K562 (cell line): Measurements from ENCODE around the gene MCM6. TPM values are rescaled to one million over a fixed set of nuclear protein-coding genes. Genes with fewer than 3 reads are reported as not detected.

ENCODE experiments used
- ARID1B ChIP-seq: fragments of 450-650 bp; IDR thresholded peaks from 2 replicates; pipeline ENCODE4 v1.6.1; 2016; ENCODE audit warnings: antibody characterized with exemption, mild to moderate bottlenecking, inconsistent platforms
- BMI1 ChIP-seq: fragments of 150-350 bp; IDR thresholded peaks from 2 replicates; pipeline ENCODE4 v1.6.1; 2014; ENCODE audit warnings: low read length
- CEBPG ChIP-seq, 3 experiments: fragments of 200-800 bp in 1 of 3; sonication (Bioruptor generic) in 1 of 3; sonication (generic) in 1 of 3; formaldehyde crosslinking in 1 of 3; IDR thresholded peaks in 2 of 3; conservative IDR thresholded peaks in 1 of 3; 2 replicates each; pipeline versions ENCODE4 v1.6.1 to v1.8.0; 2016 to 2022; ENCODE audit warnings: missing compliant biosample characterization in 2 of 3, missing genetic modification characterization in 2 of 3, mild to moderate bottlenecking in 1 of 3, missing genetic modification reagents in 1 of 3
- ELF1 ChIP-seq: fragments of 200-800 bp; sonication (Bioruptor generic); IDR thresholded peaks from 2 replicates; pipeline ENCODE4 v1.6.1; 2016; ENCODE audit warnings: missing genetic modification characterization, missing compliant biosample characterization
- MAFF ChIP-seq: IDR thresholded peaks from 2 replicates; pipeline ENCODE4 v1.6.1; 2012; ENCODE audit warnings: low read length, improper control_type of control experiment
- MAFG ChIP-seq: fragments of 450-650 bp; conservative IDR thresholded peaks from 2 replicates; pipeline ENCODE4 v1.6.1; 2016; ENCODE audit warnings: missing genetic modification characterization, missing compliant biosample characterization
- MAFK ChIP-seq: IDR thresholded peaks from 2 replicates; pipeline ENCODE4 v1.6.1; 2011; ENCODE audit warnings: low read length, improper control_type of control experiment
- MEF2D ChIP-seq: conservative IDR thresholded peaks from 2 replicates; pipeline ENCODE4 v1.6.1; 2016; ENCODE audit warnings: low read depth, missing genetic modification characterization, missing compliant biosample characterization
- NCOR1 ChIP-seq: fragments of 450-650 bp; IDR thresholded peaks from 2 replicates; pipeline ENCODE4 v1.6.1; 2016; ENCODE audit warnings: mild to moderate bottlenecking, moderate library complexity
- NFATC3 ChIP-seq: fragments of 450-650 bp; IDR thresholded peaks from 2 replicates; pipeline ENCODE4 v1.6.1; 2017; ENCODE audit warnings: mild to moderate bottlenecking
- NR2C1 ChIP-seq, 2 experiments: fragments of 450-650 bp; IDR thresholded peaks; 2 replicates each; pipeline ENCODE4 v1.6.1; 2017; ENCODE audit warnings: mild to moderate bottlenecking in 2 of 2, antibody characterized with exemption in 1 of 2, inconsistent platforms in 1 of 2, missing compliant biosample characterization in 1 of 2, missing genetic modification characterization in 1 of 2
- SREBF1 ChIP-seq: fragments of 150-350 bp; IDR thresholded peaks from 2 replicates; pipeline ENCODE4 v1.6.1; 2014; ENCODE audit warnings: antibody characterized with exemption, low read depth, low read length, borderline replicate concordance
- TAF9B ChIP-seq: fragments of 450-650 bp; IDR thresholded peaks from 2 replicates; pipeline ENCODE4 v1.6.1; 2018; ENCODE audit warnings: mild to moderate bottlenecking; ENCODE audit not compliant: partially characterized antibody
- TRIM24 ChIP-seq, 2 experiments: fragments of 450-650 bp; IDR thresholded peaks; 2 replicates each; pipeline ENCODE4 v1.6.1; 2016
- polyA plus RNA-seq, 8 experiments: library from polyadenylated mRNA; depleted of rRNA in 4 of 8; stranded (reverse) in 5 of 8; unstranded in 3 of 8; fragments of >200 nt; fragmentation: Nextera tagmentation in 2 of 8; fragmentation: Illumina TruSeq in 1 of 8; extraction: Ambion mirVana in 2 of 8; extraction: Trizol in 1 of 8; gene quantifications; 2 replicates each; pipeline versions ENCODE4 v1.2.1 to v1.2.3, GENCODE V29; 2011 to 2014; ENCODE audit warnings: inconsistent platforms in 1 of 8, missing spikeins in 1 of 8
- total RNA-seq, 7 experiments: library from RNA; depleted of rRNA in 6 of 7; stranded (reverse); fragments of >200 nt in 6 of 7; fragmentation: Illumina TruSeq in 2 of 7; extraction: Trizol in 2 of 7; gene quantifications; 2 replicates each; pipeline versions ENCODE4 v1.2.1 to v1.2.3, GENCODE V29; 2011 to 2021; ENCODE audit warnings: low replicate concordance in 1 of 7

Gene MCM6
- total and polyA plus RNA-seq, 9 of the 15 experiments (the other 6 are each of a cell fraction or from before 2014, with no cell fraction given), result 42.6 to 133 (median 82.4) TPM

DNA sequence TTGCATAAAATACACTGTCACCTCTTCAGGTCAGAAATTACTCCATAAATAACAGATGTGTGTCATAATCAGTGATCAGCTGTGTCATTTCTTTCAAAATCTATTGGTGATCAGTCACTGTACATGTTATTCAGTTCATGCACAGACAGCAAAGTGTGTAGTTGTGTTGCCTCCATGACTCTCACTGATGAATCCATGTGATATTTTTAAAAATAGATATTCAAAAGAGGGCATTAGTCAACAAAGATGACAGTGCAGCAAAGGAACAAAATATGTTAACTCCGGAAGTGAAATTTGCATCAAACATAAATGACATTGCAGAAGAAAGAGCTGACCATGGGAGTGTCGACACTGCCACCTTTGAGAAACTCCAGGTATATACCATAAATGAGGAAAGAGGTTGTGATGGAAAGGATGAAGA is 17.1 kb upstream of the MCM6 start (continued):
- TF ChIP-seq CEBPG (CRISPR knock-in tag; IDR thresholded peaks at IDR 0.05) (no peak), CEBPG (tag; conservative IDR thresholded peaks at IDR 0.05 in 1 of 2, IDR thresholded peaks at IDR 0.05 in 1 of 2) (peak in 1 of 2 experiments; percentile 52; a peak in 2 of 4 replicates), BMI1 (no peak), ARID1B (peak; percentile 25; the same call in 1 of the 2 replicates), MEF2D (peak; percentile 91), MAFK (peak; percentile 53), TAF9B (peak; percentile 47), MAFF (peak; percentile 52; the same call in 1 of the 2 replicates), NCOR1 (0 out of 2 replicates have a peak, but pooled peaks have one; percentile 26), MAFG (tag) (peak; percentile 84), SREBF1 (no peak), NR2C1 (IDR thresholded peaks at IDR 0.05) (0 out of 2 replicates have a peak, but pooled peaks have one; percentile 24), NR2C1 (tag; IDR thresholded peaks at IDR 0.05) (no peak; the same call in 1 of the 2 replicates), NFATC3 (no peak), TRIM24 (IDR thresholded peaks at IDR 0.05) (peak in 1 of 2 experiments; percentile 48; a peak in 1 of 4 replicates), ELF1 (tag) (peak; percentile 50; the same call in 1 of the 2 replicates)
